HuH-7.5 (cell line): ENCODE results near the gene PRKAA2.
A peak's percentile ranks its signal among the peaks of the same experiment; 100 is the strongest.

ENCODE experiments used
- DNase-seq: peaks from one replicate; pipeline ENCODE4 v3.0.0; 2011; ENCODE audit warnings: low spot score

PRKAA2 gene

DNA sequence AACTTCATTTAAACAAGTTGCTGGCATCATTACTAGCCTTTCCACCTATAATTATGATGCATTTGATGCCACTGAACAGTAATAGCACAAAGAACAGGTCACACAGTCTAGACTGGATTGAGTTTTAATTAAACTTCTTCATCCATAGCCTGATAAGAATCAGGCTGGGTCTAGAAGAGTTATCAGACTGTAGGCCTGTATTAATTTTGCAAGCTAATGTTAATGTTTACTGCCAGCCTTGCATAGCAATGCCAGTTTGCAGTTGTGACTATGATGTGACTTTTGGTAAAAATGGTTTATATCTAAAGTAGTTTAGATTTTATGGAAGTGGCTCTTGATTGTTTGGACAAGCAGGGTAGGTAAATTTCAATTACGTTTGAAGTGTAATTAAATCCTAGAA is 68.0 kb downstream of the PRKAA2 start:
- DNase-seq: no peak

DNA sequence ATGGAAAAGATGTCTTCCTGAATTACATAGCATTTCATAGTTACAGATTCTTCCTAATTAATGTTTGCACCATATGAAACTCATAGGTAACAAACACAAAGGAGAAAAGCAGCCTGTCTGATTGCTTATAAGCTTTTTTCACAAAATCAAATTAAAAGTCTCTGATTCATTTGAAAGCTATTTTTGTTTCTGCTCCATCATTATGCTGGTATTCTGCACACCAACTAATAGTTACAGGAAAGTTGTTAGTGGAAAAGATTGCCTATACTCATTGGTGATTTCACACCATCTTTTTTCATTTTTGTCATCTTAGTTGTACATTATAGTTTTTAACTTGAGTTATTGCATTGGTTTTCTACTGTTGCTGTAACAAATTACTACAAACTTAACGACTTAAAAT is 70.0 kb downstream of the PRKAA2 start:
- DNase-seq: no peak

DNA sequence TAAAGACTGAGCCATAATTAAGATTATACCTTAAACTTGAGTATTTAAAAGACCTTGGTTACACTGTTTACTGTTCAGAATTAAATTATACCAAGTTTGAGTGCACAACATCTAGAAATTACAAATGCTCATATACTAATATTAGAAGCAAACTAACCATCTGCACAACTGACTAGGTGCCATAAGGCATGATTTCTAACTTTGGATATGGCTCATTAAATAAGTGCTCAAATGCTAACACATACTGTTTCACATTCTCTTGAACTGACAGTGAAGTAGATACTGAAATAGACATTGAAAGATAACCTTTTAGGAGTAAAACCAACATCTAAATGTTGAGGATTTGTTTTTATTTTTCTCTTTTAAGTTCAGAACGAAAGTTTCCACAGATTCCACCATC is 74.1 kb downstream of the PRKAA2 start:
- no peak for DNase-seq

DNA sequence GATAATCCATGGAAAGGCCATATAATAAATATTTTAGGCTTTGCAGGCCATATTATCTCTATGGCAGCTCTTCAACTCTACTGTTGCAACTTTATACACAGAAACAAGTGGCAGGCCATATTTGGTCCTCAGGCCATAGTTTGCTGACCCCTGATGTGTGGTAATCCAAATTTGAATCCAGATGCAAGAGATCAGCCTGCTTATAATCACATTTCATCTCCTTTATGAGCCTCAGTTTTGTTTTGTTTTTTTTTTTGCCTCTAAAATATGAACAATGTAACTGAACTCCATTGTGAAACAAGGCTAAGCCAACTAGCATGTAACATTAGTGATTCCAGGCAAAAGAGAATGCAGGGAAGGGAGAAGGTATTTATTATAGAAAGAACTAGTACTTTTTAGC is 81.6 kb downstream of the PRKAA2 start:
- no peak for DNase-seq

DNA sequence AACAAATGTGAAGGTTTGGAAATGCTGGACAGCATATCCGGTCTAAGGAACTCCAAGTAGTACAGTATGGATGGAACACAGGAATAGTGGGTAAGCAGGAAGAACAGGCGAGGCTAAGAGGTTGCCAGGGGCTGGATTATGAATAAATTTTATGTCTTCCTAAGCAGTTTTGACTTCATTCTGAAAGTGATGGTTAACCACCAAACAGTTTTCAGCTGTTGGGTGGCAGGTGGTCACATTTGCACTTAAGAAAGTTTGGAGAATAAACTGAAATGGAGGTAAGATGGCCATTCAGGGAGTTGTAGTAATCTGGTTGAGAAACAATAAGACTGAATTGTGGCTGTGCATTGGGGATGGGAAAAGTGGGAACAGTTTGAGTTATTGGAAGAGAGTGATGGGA is 83.8 kb downstream of the PRKAA2 start:
- DNase-seq: no peak

DNA sequence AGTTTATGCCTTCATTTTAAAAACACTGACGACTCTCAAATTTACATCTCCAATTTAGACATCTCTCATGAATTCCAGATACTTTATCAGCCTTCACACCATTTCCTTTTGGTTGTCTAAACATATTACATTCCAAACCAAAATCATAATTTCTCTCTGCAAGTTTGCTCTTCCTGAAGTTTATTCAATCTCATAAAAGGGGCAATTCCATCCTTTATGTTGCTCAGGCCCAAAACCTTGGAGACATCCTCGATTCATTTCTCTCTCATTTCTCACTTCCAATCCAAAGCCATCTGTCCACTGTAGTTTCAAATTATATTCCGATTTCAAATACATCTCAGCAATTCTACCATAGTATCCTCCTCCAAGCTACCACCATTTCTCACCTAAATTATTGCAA is 100.1 kb downstream of the PRKAA2 start:
- no peak for DNase-seq

DNA sequence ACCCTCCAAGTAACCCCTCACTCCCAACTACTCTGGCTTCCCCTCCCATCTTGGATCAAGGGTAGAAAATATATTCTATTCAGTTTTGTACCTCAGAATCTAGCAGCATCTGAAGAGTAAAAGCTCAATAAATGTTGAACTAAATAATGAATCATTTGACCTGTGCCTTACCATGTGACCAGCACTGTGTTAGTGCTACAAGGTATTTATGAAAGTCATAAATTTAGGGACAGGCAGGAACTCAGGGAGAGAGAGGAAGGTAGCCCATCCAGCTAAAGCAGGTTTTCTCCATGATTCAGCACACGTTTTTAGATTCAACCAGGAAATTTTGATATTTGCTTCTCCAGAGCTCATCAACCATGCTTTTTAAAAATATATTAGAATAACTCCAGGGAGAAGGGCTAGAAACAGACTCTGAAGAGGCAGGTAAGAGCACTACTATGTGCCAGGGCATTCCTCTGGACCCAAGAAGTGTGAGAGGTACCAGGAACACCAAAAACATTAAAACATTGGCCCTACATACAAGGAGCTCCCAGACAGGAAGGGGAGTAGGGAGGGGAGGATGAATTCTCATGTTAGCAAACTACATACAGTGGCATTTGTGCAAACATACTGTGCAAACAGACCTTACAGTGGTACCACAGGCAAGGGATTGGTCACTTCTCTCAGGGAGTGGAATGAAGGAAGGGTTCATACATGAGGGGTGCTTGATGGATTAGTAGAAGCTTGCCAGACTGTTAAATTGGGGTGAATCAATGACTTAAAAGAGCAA is 109.8 kb downstream of the PRKAA2 start:
- peak; percentile 8 for DNase-seq

DNA sequence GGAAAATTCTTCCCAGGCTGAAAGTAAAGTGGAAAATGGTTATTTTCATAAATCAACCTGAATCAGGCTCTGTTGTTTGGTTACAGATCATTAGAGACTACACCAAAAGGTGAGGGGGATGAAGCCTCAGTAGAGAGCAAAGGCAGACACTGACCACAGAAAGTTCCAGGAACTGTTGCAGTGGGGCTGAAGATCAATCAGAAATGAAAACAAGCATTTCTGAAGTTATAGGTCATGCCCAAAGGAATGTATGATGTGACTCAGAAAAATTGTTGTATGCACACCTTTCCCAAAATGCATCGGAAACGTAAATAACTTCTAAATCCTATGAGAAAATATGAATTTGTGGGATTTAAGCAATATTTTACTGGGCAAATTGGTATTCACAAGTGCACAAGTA is 110.8 kb downstream of the PRKAA2 start:
- DNase-seq: no peak

DNA sequence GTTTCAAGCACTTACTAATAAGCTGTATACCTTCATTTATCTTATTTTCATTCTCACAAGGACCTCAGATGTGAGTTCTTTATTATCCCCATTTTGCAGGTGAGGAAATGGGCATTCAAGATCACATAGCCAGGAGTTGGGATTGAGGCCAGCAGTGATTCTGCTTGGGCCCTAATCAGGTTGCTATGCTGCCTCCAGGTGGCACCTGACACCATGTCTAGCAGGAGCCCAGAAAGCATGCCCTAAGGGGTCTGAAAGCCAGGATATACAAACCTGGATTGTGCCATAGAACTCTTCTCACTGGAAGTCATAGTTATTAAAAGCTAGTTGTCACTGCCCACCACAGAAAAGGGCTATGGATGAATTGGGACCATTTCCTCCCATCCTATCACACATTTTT is 113.0 kb downstream of the PRKAA2 start:
- no peak for DNase-seq

DNA sequence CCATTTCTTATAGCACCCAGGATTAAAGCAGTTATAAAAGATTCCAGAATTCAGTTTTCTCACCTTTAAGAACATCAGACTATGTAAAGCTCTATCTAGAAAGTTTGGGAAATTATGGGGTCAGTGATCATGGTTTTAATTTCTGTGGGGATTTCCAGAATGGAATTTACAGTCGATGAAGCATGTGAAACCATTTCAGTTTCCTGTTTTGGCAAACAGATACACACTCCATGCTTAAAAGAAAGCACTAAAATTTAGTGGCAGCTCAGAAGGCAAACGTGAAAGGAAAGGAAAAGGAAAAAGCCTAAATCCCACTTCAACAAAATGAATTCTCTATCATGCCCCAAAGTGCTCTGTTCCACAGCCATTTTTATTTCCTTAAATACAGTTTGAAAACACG is 113.7 kb downstream of the PRKAA2 start:
- DNase-seq: no peak
